Testis (tissue), 2 donors: Measurements from ENCODE around the gene FAM24A.
"Not testable (repeated sequence)": the region's sequence is repeated elsewhere in the genome, so short reads cannot be mapped to it uniquely, and the experiment has no call there.

Experiments
- POLR2A ChIP-seq: fragments of 450-650 bp; IDR thresholded peaks from one replicate; pipeline ENCODE4 v1.6.1; 2017; ENCODE audit warnings: antibody characterized with exemption, mild to moderate bottlenecking, moderate library complexity
- TF ChIP-seq, protein P1 (sequence below), 3 experiments: fragments of 450-650 bp in 2 of 3; fragments of 200-600 bp in 1 of 3; sonication (generic) in 1 of 3; IDR thresholded peaks; one replicate each; pipeline ENCODE4 v1.5.1; 2016 to 2019; ENCODE audit warnings: antibody characterized with exemption in 3 of 3, mild to moderate bottlenecking in 2 of 3, moderate library complexity in 1 of 3

DNA sequence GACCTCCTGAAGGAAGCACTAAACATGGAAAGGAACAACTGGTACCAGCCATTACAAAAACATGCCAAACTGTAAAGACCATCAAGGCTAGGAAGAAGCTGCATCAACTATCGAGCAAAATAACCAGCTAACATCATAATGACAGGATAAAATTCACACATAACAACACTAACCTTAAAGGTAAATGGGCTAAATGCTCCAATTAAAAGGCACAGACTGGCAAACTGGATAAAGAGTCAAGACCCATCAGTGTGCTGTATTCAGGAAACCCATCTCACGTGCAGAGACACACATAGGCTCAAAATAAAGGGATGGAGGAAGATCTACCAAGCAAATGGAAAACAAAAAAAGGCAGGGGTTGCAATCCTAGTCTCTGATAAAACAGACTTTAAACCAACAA is 41.6 kb upstream of the FAM24A start:
- TF ChIP-seq, protein P1, sequence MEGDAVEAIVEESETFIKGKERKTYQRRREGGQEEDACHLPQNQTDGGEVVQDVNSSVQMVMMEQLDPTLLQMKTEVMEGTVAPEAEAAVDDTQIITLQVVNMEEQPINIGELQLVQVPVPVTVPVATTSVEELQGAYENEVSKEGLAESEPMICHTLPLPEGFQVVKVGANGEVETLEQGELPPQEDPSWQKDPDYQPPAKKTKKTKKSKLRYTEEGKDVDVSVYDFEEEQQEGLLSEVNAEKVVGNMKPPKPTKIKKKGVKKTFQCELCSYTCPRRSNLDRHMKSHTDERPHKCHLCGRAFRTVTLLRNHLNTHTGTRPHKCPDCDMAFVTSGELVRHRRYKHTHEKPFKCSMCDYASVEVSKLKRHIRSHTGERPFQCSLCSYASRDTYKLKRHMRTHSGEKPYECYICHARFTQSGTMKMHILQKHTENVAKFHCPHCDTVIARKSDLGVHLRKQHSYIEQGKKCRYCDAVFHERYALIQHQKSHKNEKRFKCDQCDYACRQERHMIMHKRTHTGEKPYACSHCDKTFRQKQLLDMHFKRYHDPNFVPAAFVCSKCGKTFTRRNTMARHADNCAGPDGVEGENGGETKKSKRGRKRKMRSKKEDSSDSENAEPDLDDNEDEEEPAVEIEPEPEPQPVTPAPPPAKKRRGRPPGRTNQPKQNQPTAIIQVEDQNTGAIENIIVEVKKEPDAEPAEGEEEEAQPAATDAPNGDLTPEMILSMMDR (IDR thresholded peaks at IDR 0.05): not testable (repeated sequence)
- not testable (repeated sequence) for TF ChIP-seq POLR2A
